SK-N-MC (cell line): ENCODE measurements around the gene CNGA2.
"Not testable (repeated sequence)": the region's sequence is repeated elsewhere in the genome, so short reads cannot be mapped to it uniquely, and the experiment has no call there.

ENCODE experiments used
- DNase-seq: peaks from one replicate; pipeline ENCODE4 v3.0.0-alpha.2; 2011; ENCODE audit warnings: low read depth, low spot score
- H3K27ac ChIP-seq: fragments of 200-600 bp; sonication (generic); 2 replicates; pipeline ENCODE4 v1.5.1; 2016; ENCODE audit warnings: mixed run types
- H3K36me3 ChIP-seq: fragments of 200-600 bp; sonication (generic); 2 replicates; pipeline ENCODE4 v1.6.1; 2017; ENCODE audit warnings: antibody characterized with exemption, low read length, mixed read lengths; ENCODE audit not compliant: insufficient read depth
- H3K4me3 ChIP-seq: fragments of 200-600 bp; sonication (generic); 2 replicates; pipeline ENCODE4 v1.5.1; 2016
- H3K9ac ChIP-seq: fragments of 200-600 bp; sonication (generic); 2 replicates; pipeline ENCODE4 v1.8.0; 2017; ENCODE audit warnings: mixed run types, mixed read lengths; ENCODE audit not compliant: insufficient read length
- H3K9me3 ChIP-seq: fragments of 200-600 bp; sonication (generic); 2 replicates; pipeline ENCODE4 v1.6.1; 2017; ENCODE audit warnings: low read depth, mild to moderate bottlenecking, antibody characterized with exemption, low read length, moderate library complexity, mixed read lengths
- EZH2 ChIP-seq: fragments of 200-600 bp; sonication (generic); IDR thresholded peaks from one replicate; pipeline ENCODE4 v1.6.1; 2017; ENCODE audit warnings: antibody characterized with exemption
- FOXP2 ChIP-seq: optimal IDR thresholded peaks from 2 replicates; pipeline ENCODE3; 2011; ENCODE audit warnings: mild to moderate bottlenecking, moderate library complexity; ENCODE audit not compliant: insufficient read depth; ENCODE audit errors: extremely low read length, control extremely low read depth
- POLR2AphosphoS5 ChIP-seq: IDR thresholded peaks from 2 replicates; pipeline ENCODE4 v1.6.1; 2012; ENCODE audit warnings: mild to moderate bottlenecking, low read depth, low read length, borderline replicate concordance

The CNGA2 gene

DNA sequence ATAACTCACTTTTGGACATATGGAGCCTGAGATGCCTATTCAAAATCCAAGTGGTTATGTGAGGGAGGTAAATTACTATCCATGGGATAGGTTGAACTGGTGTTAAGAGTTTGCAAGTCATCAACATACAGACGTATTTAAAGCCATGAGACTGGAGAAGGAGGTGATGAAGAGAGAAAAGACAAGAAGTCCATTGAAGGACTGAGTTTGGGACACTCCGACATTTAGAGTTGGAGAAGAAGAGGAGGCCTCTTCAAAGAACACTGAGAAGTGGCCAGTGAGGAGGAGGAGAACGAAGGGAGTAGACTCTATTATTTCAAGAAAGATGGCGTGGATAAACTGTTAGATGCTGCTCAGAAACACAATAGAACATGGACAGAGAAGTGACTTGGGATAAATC lies at the start of gene CNGA2:
Gene CNGA2, plus strand, starts transcription at position 301 of the 400 bp plus-strand sequence. CDS start 3,738 bp downstream, outside the sequence.
- H3K4me3 ChIP-seq: no peak within 1 kb of the TSS
- no peak for DNase-seq
- no peak within 1 kb of the TSS for H3K27ac ChIP-seq
- no peaks in the 10 kb centered on the region for H3K9me3 ChIP-seq
- TF ChIP-seq EZH2: no peak
- TF ChIP-seq FOXP2: no peak
- TF ChIP-seq POLR2AphosphoS5: no peak
- H3K9ac ChIP-seq: no peak within 1 kb of the TSS
- H3K36me3 ChIP-seq: no peaks in the 10 kb centered on the region

DNA sequence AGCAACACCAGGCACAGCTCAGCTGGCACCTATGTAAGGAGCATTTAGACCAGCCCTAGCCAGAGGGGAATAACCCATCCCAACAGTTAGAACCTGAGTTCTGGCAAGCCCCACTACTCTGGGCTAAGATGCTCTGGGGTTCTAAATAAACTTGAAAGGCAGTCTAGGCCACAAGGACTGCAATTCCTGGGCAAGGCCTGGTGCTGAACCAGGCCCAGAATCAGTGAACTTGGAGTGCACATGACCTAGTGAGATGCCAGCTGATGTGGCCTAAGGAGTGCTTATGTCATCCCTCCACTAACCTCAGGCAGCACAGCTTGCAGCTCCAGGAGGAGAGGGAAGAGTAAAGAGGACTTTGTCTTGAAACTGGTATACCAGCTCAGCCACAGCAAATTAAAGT lies 46.9 kb upstream of the CNGA2 start:
- Histone ChIP-seq H3K4me3 (no peak overlapping the region), H3K36me3 (no peaks in the 10 kb centered on the region), H3K9ac (no peak overlapping the region), H3K9me3 (no peaks in the 10 kb centered on the region), H3K27ac (no peak overlapping the region)
- TF ChIP-seq POLR2AphosphoS5 (no peak), FOXP2 (no peak), EZH2 (no peak)
- DNase-seq: no peak

DNA sequence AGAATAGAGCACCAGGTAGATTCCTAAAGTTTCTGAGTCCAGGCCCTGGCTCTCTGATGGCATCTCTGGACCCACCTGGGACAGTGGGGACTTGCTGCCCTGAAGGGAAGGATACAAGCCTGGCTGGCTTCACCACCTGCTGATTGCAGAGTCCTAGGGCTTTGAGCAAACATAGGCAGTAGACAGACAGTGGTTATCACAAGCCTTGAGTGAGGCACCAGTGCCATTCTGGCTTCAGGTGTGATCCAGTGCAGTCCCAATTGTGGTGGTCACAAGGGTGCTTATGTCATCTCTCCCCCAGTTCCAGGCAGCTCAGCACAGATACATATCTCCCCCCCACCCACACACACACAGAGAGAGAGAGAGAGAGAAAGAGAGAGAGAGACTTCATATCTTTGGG lies 45.9 kb upstream of the CNGA2 start:
- no peaks in the 10 kb centered on the region for H3K36me3 ChIP-seq
- no peak overlapping the region for H3K4me3 ChIP-seq
- no peak overlapping the region for H3K9ac ChIP-seq
- no peak overlapping the region for H3K27ac ChIP-seq
- no peak for TF ChIP-seq FOXP2
- no peak for DNase-seq
- no peaks in the 10 kb centered on the region for H3K9me3 ChIP-seq

DNA sequence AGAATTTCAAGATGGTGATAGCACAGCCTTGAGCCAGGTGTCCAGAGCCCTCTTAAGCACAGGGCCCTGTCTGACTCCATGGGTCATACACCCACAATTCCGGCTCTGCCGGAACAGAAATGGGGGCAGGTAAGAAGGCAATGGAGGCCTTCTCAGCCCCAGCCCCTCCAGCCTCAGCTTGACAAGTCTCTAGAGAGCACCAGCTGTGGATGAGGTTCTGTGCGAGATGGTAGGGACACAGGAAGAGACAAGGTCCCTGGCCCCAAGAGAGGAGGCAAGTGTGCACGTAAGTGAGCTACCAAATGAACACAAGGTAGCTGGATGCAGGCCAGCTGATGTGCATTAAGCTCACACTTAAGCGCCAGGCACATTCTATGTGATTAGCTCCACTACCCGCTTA lies 41.7 kb upstream of the CNGA2 start:
- Histone ChIP-seq H3K36me3 (no peaks in the 10 kb centered on the region), H3K9me3 (no peaks in the 10 kb centered on the region), H3K9ac (no peak overlapping the region), H3K27ac (no peak overlapping the region), H3K4me3 (no peak overlapping the region)
- DNase-seq: no peak
- TF ChIP-seq EZH2 (no peak), POLR2AphosphoS5 (no peak), FOXP2 (no peak)

DNA sequence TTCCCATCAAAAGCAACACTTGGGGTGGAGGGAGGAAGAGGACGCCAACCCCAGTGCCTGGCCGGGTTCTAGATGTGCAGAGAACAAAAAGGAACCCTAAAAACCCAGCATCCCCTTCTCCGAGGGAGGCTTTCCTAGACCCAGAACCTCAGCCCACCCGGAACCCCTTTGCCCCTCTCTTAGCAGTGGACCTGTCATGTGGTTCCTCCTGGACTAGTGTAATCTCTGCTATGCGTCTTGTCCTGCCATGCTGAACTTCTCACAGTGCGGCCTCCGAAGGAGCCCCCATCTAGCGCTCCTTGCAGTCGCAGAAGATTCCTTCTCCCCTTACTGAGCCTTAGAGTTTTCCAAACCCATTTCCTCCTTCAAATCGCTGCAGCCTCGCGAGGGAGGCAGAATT lies 40.4 kb upstream of the CNGA2 start:
- no peak overlapping the region for H3K9ac ChIP-seq
- H3K4me3 ChIP-seq: no peak overlapping the region
- TF ChIP-seq EZH2: no peak
- TF ChIP-seq POLR2AphosphoS5: no peak
- no peak for TF ChIP-seq FOXP2
- no peak for DNase-seq
- no peak overlapping the region for H3K27ac ChIP-seq
- no peaks in the 10 kb centered on the region for H3K36me3 ChIP-seq
- H3K9me3 ChIP-seq: no peaks in the 10 kb centered on the region

DNA sequence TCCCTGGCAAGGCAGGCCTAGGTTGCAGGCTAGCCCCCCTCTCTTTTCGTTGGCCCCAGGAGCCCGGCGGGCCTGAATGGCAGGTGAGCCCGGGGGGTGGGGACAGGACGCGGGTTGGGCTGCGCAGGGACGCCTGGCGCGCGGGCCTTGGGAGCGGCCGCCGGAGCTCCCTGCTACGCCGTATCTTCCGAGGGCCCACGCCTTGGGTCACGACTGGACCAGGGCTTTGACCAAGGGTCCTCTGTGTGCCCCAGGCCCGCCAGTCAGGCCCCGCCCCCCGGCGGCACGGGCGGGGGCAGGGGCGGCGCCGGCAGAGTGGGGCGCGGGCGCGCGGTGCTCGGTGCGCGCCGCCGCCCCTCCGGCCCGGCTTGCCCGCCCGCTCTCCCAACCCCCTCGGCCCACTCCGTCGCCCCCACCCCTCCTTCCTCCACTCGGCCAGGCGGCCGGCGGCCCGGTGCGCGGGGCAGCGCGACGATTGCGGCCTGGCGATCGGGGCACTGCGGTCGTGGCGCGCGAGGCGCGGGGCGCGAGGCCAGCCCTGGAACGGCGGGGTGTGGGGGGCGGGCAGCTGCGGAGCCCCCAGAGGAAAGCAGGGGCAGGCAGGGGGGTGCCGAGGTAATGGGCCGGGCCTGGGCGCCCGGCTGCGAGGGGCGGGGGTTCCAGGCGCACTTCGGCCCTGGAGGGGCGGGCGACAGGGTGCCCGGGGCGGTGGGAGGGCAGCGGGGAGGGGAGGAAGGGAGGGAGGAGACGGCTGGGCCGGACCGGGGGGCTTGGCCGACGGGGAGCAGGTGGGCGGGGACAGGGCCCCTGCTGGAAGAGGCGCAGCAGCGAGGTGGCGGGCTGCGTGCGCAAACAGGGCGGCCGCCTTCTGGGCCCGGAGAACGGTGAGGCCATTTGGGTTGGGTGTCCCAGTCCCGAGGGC lies 39.6 kb upstream of the CNGA2 start, which contains the start of gene PRRG3:
Gene PRRG3, plus strand, starts transcription at position 798 of the 922 bp plus-strand sequence. CDS start 3,357 bp downstream, outside the sequence.
- DNase-seq: no peak

DNA sequence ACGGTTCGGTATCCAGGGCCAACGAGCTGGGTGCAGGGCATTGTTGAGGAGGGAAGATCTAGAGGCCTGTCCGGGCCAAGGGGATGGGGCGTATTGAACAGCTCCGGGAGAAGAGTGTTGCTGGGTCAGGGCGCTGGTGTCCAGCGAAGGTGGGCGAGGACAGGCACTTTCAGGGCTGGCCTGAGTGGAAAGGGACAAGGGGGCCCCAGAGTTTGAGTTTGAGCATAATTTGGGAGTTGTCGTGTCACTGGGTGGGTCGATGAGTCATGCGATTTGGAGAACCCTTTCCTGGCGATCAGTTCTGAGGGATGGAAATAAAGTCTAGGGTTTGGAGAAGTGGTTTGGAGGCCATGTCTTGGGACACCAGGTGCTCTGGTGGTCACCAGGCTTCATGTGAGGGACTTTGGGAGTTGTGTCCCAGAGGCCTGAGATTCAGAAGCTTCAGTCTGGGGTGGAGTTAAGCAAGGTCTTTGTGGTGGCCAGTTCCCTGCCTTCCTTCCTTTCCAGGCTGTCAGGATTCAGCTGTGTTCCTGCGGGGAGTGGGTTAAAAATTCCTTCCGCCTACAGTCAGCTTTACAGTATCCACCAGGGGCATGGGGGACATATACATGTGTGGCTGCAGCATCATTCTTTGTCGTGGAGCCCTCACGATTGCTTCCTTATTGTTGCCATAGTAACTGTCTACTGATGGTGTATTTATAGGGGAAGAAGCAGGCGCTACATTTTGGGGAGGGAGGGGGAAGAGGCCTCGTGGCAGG lies 38.8 kb upstream of the CNGA2 start:
- TF ChIP-seq EZH2 (no peak), POLR2AphosphoS5 (no peak), FOXP2 (no peak)
- H3K27ac ChIP-seq: no peak overlapping the region
- no peaks in the 10 kb centered on the region for H3K9me3 ChIP-seq
- DNase-seq: no peak
- no peak overlapping the region for H3K4me3 ChIP-seq
- H3K9ac ChIP-seq: no peak overlapping the region
- H3K36me3 ChIP-seq: no peaks in the 10 kb centered on the region

More for the DNA sequence above, 39.6 kb upstream of the CNGA2 start, which contains the start of gene PRRG3:
- Histone ChIP-seq H3K27ac (no peak within 1 kb of the TSS), H3K4me3 (no peak within 1 kb of the TSS), H3K9ac (no peak within 1 kb of the TSS), H3K9me3 (no peaks in the 10 kb centered on the region), H3K36me3 (no peaks in the 10 kb centered on the region)
- TF ChIP-seq EZH2: no peak
- no peak for TF ChIP-seq FOXP2
- TF ChIP-seq POLR2AphosphoS5: no peak

DNA sequence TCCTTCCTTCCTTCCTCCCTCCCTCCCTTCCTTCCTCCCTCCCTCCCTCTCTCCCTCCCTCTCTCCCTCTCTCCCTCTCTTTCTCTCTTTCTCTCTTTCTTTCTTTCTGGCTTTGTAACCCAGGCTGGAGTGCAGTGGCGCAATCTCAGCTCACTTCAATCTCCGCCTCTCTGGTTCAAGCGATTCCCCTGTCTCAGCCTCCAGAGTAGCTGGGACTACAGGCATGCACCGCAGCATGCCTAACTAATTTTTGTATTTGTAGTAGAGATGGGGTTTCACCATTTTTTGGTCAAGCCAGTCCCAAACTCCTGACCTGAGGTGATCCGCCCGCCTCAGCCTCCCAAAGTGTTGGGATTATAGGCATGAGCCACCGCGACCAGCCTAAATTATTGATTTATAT lies 37.5 kb upstream of the CNGA2 start:
- DNase-seq, H3K27ac ChIP-seq, H3K9me3 ChIP-seq, H3K4me3 ChIP-seq, H3K36me3 ChIP-seq, H3K9ac ChIP-seq: not testable (repeated sequence)

DNA sequence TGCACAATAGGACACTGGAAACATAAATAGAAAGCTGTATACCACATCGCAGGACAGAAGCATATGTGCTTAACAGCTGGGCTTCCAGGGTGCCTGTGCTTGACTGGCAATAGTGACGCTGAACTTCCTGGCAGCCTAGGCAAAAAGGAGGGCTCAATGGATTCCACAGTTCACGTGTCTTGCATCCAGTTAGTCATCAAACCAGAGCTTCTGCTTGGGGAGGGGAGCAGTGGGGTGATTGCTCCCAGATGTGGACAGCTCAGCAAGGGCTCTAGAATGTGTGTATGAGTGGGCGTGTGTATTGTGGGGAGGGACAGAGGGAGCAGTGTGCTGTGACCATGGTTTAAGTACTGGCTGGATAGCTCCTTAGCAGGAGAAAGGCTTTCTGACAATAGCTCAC lies 37.0 kb upstream of the CNGA2 start:
- H3K36me3 ChIP-seq: no peaks in the 10 kb centered on the region
- H3K27ac ChIP-seq: no peak overlapping the region
- TF ChIP-seq EZH2 (no peak), FOXP2 (no peak), POLR2AphosphoS5 (no peak)
- no peaks in the 10 kb centered on the region for H3K9me3 ChIP-seq
- no peak overlapping the region for H3K9ac ChIP-seq
- DNase-seq: no peak
- H3K4me3 ChIP-seq: no peak overlapping the region
